H1 (cell line): ENCODE results near the gene DSC3. TPM values are rescaled to one million over a fixed set of nuclear protein-coding genes. Genes with fewer than 3 reads are reported as not detected.

Experiments used
- CTCF ChIA-PET: fragments of 300-600 bp; sonication (Branson Sonifier 250); formaldehyde crosslinking; loops from one replicate; lab custom pipeline; 2021; ENCODE audit not compliant: partially characterized antibody; lab: Charles Lee
- POLR2A ChIA-PET: fragments of 300-600 bp; sonication (Branson Sonifier 250); formaldehyde crosslinking; loops from one replicate; lab custom pipeline; 2021; ENCODE audit warnings: inconsistent platforms; ENCODE audit not compliant: partially characterized antibody; lab: Charles Lee
- DNase-seq, 2 experiments: peaks; one replicate each; pipeline versions ENCODE4 v3.0.0 to v3.0.0-alpha.2; 2010 to 2022; ENCODE audit warnings: low spot score in 2 of 2, low read depth in 1 of 2, mixed read lengths in 1 of 2
- FAIRE-seq: peaks from 2 replicates; lab custom pipeline; 2011; peaks lifted over from hg19 to GRCh38; lab: Jason Lieb, UNC
- H2AFZ ChIP-seq: 2 replicates; pipeline ENCODE4 v1.8.1; 2012; ENCODE audit warnings: low read length, inconsistent platforms
- H2AK5ac ChIP-seq: 2 replicates; pipeline ENCODE4 v1.6.1; 2013; ENCODE audit warnings: low read depth, low read length
- H2BK120ac ChIP-seq: replicated peaks from 2 replicates; pipeline ENCODE3; 2013; ENCODE audit warnings: low read depth, low read length, inconsistent platforms
- H2BK12ac ChIP-seq: 2 replicates; pipeline ENCODE4 v1.6.1; 2013; ENCODE audit warnings: low read depth, low read length
- H2BK15ac ChIP-seq: 2 replicates; pipeline ENCODE4 v1.6.1; 2013; ENCODE audit warnings: low read length
- H2BK20ac ChIP-seq: 2 replicates; pipeline ENCODE4 v1.6.1; 2013; ENCODE audit warnings: low read length
- H2BK5ac ChIP-seq: 2 replicates; pipeline ENCODE4 v1.6.1; 2013; ENCODE audit warnings: low read depth, low read length
- H3K14ac ChIP-seq: 2 replicates; pipeline ENCODE4 v1.6.1; 2013; ENCODE audit warnings: inconsistent platforms; ENCODE audit not compliant: insufficient read length
- H3K18ac ChIP-seq: 2 replicates; pipeline ENCODE4 v1.6.1; 2013; ENCODE audit warnings: low read length; ENCODE audit errors: extremely low read depth
- H3K23ac ChIP-seq: 2 replicates; pipeline ENCODE4 v1.6.1; 2013; ENCODE audit warnings: inconsistent platforms; ENCODE audit not compliant: insufficient read length
- H3K23me2 ChIP-seq: 2 replicates; pipeline ENCODE4 v1.6.1; 2013; ENCODE audit warnings: low read depth, low read length
- H3K27ac ChIP-seq: 2 replicates; pipeline ENCODE4 v1.6.1; 2011; ENCODE audit warnings: low read depth, low read length, inconsistent platforms
- H3K27me3 ChIP-seq, 4 experiments: replicated peaks in 1 of 4; 1 replicate in 1 of 4; 2 replicates in 3 of 4; pipeline versions ENCODE4 v1.6.1 to v1.8.1; 2011 to 2013; ENCODE audit warnings: low read length in 3 of 4, mild to moderate bottlenecking in 3 of 4, inconsistent platforms in 2 of 4, mixed read lengths in 2 of 4, moderate library complexity in 1 of 4; ENCODE audit not compliant: control insufficient read depth in 3 of 4, insufficient read depth in 3 of 4; ENCODE audit errors: extremely low read depth in 1 of 4
- H3K36me3 ChIP-seq, 4 experiments: 2 replicates each; pipeline versions ENCODE4 v1.6.1 to v1.8.1; 2011 to 2013; ENCODE audit warnings: mild to moderate bottlenecking in 4 of 4, low read length in 3 of 4, moderate library complexity in 2 of 4, control low read depth in 1 of 4, inconsistent platforms in 1 of 4; ENCODE audit not compliant: insufficient read depth in 4 of 4, control insufficient read depth in 2 of 4
- H3K4ac ChIP-seq: replicated peaks from 2 replicates; pipeline ENCODE3; 2013; ENCODE audit warnings: low read length, low read depth, mixed read lengths, inconsistent platforms; ENCODE audit not compliant: insufficient read length
- H3K4me1 ChIP-seq, 4 experiments: replicated peaks in 1 of 4; 1 replicate in 1 of 4; 2 replicates in 3 of 4; pipeline versions ENCODE4 v1.6.1 to v1.8.1; 2011 to 2013; ENCODE audit warnings: low read length in 3 of 4, inconsistent platforms in 2 of 4, mixed read lengths in 1 of 4; ENCODE audit not compliant: insufficient read depth in 4 of 4, control insufficient read depth in 3 of 4
- H3K4me2 ChIP-seq, 2 experiments: 2 replicates each; pipeline versions ENCODE4 v1.6.1 to v1.8.1; 2011 to 2013; ENCODE audit warnings: low read depth in 2 of 2, low read length in 2 of 2, control low read depth in 1 of 2, inconsistent platforms in 1 of 2, mild to moderate bottlenecking in 1 of 2; ENCODE audit not compliant: insufficient read depth in 1 of 2
- H3K4me3 ChIP-seq, 4 experiments: fragments of 200-600, 300-600 bp in 1 of 4; sonication (generic), shearing (Covaris generic), sonication (Bioruptor Twin) in 1 of 4; 2 replicates each; pipeline versions ENCODE4 v1.5.1 to v1.8.1; 2011 to 2016; ENCODE audit warnings: low read length in 4 of 4, low read depth in 3 of 4, control low read depth in 2 of 4, inconsistent platforms in 2 of 4, mild to moderate bottlenecking in 2 of 4, mixed read lengths in 1 of 4, moderate library complexity in 1 of 4; ENCODE audit not compliant: insufficient read depth in 2 of 4; ENCODE audit errors: extremely low read depth in 1 of 4
- H3K56ac ChIP-seq: replicated peaks from 2 replicates; pipeline ENCODE3; 2013; ENCODE audit warnings: low read depth, mild to moderate bottlenecking, mixed read lengths, low read length, inconsistent platforms; ENCODE audit not compliant: insufficient read length
- H3K79me1 ChIP-seq: 2 replicates; pipeline ENCODE4 v1.6.1; 2013; ENCODE audit warnings: low read depth, low read length, control low read depth
- H3K79me2 ChIP-seq, 2 experiments: 2 replicates each; pipeline versions ENCODE4 v1.6.1 to v1.8.1; 2012 to 2013; ENCODE audit warnings: low read length in 2 of 2, mild to moderate bottlenecking in 2 of 2, inconsistent platforms in 1 of 2; ENCODE audit not compliant: insufficient read depth in 2 of 2, control insufficient read depth in 1 of 2
- H3K9ac ChIP-seq, 4 experiments: replicated peaks in 1 of 4; 1 replicate in 1 of 4; 2 replicates in 3 of 4; pipeline versions ENCODE4 v1.6.1 to v1.8.1; 2011 to 2013; ENCODE audit warnings: low read depth in 3 of 4, low read length in 3 of 4, control low read depth in 2 of 4, mild to moderate bottlenecking in 2 of 4, moderate library complexity in 2 of 4, inconsistent platforms in 1 of 4; ENCODE audit errors: extremely low read depth in 1 of 4
- H3K9me3 ChIP-seq, 2 experiments: 2 replicates each; pipeline versions ENCODE4 v1.6.1 to v1.8.1; 2012 to 2013; ENCODE audit warnings: mild to moderate bottlenecking in 2 of 2, moderate library complexity in 2 of 2, control low read depth in 1 of 2, inconsistent platforms in 1 of 2, low read depth in 1 of 2, low read length in 1 of 2, mixed read lengths in 1 of 2; ENCODE audit not compliant: insufficient read depth in 2 of 2
- H4K20me1 ChIP-seq, 2 experiments: replicated peaks in 1 of 2; 2 replicates each; pipeline versions ENCODE3 to v1.8.1; 2011 to 2013; ENCODE audit warnings: inconsistent platforms in 2 of 2, low read length in 2 of 2, mild to moderate bottlenecking in 1 of 2; ENCODE audit not compliant: insufficient read depth in 2 of 2, control insufficient read depth in 1 of 2
- H4K5ac ChIP-seq: 2 replicates; pipeline ENCODE4 v1.6.1; 2013; ENCODE audit warnings: low read length, low read depth, mixed read lengths, inconsistent platforms; ENCODE audit not compliant: insufficient read length
- H4K8ac ChIP-seq: 2 replicates; pipeline ENCODE4 v1.8.0; 2013; ENCODE audit warnings: mild to moderate bottlenecking, moderate library complexity, low read length, inconsistent platforms; ENCODE audit not compliant: insufficient read depth; ENCODE audit errors: extremely low read depth
- H4K91ac ChIP-seq: replicated peaks from 2 replicates; pipeline ENCODE3; 2013; ENCODE audit warnings: low read length, mixed read lengths, inconsistent platforms; ENCODE audit not compliant: insufficient read length
- BACH1 ChIP-seq: IDR thresholded peaks from 2 replicates; pipeline ENCODE4 v1.6.1; 2012; ENCODE audit warnings: low read length, improper control_type of control experiment
- CBX5 ChIP-seq: fragments of 300-800, 300-1000 bp; sonication (generic); IDR thresholded peaks from 2 replicates; pipeline ENCODE4 v1.7.1; 2016; ENCODE audit warnings: antibody characterized with exemption, low read length, low read depth
- PHF8 ChIP-seq: fragments of 200-600 bp; sonication (generic); conservative IDR thresholded peaks from 2 replicates; pipeline ENCODE4 v1.7.1; 2012; ENCODE audit warnings: low read depth, mild to moderate bottlenecking, inconsistent platforms, low read length, moderate library complexity
- WGBS, 2 experiments: shearing (Covaris generic) in 1 of 2; methylation state at CpG; one replicate each; pipeline versions ENCODE4 v1.1.6 to v1.1.7; 2013 to 2015; ENCODE audit warnings: low lambda C conversion rate in 2 of 2, mixed read lengths in 2 of 2, inconsistent platforms in 1 of 2, low coverage in 1 of 2, missing lambda C conversion rate in 1 of 2; ENCODE audit not compliant: insufficient replicate concordance in 2 of 2, insufficient coverage in 1 of 2, insufficient read length in 1 of 2; ENCODE audit errors: extremely low coverage in 1 of 2, missing lambda C conversion rate in 1 of 2; 5-methylcytosine and 5-hydroxymethylcytosine counted together
- polyA plus RNA-seq, 7 experiments: library from polyadenylated mRNA; depleted of rRNA in 3 of 7; stranded (reverse) in 5 of 7; unstranded in 2 of 7; fragments of >200 nt in 5 of 7; fragments of 200-250 nt in 2 of 7; gene quantifications; 1 replicate in 5 of 7; 2 replicates in 1 of 7; 4 replicates in 1 of 7; pipeline versions ENCODE4 v1.2.1 to v1.2.3, GENCODE V29; 2011 to 2013; ENCODE audit warnings: missing spikeins in 2 of 7, mixed read lengths in 2 of 7
- total RNA-seq: library from RNA; stranded (reverse); fragmentation: NEBNext Ultra II Directional; extraction: Animal tissue kit (Norgen Biotek cat#: 25700); gene quantifications from 2 replicates; pipeline ENCODE4 v1.2.1, GENCODE V29; 2021
- TF ChIP-seq, protein P1 (sequence below): IDR thresholded peaks from 2 replicates; pipeline ENCODE4 v1.6.1; 2012; ENCODE audit warnings: inconsistent platforms

Gene DSC3
- total and polyA plus RNA-seq, 2 of the 8 experiments (the other 6 are each of a cell fraction or from before 2014, with no cell fraction given), result 0.70 to 3.7 TPM

DNA sequence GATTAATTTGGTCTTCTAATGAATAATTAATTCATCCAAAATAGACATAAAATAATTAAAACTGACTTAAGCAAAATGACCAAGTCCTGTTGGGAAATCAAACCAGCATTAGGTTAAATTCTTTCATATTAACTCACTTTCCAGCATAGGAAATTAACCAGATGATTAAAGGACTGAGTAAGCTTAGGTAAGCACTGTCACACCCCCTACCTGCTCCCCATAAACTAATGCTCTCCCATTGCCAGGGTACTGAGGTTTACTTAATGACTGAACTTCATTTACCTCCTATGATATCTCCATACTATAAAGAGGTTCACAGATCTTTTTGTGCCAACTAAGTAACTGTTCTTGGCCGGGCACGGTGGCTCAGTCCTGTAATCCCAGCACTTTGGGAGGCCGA, 46.0 kb upstream of the DSC3 start:
- no peaks in the 10 kb centered on the region for H3K27me3 ChIP-seq
- H3K23ac ChIP-seq, result no peak overlapping the region
- no peaks in the 10 kb centered on the region for H3K9me3 ChIP-seq
- H2AFZ ChIP-seq, result no peak overlapping the region
- ChIA-PET CTCF (no interaction called here), POLR2A (no interaction called here)
- H2AK5ac ChIP-seq, result no peak overlapping the region
- no peak overlapping the region for H2BK120ac ChIP-seq
- no peaks in the 10 kb centered on the region for H3K4me1 ChIP-seq
- H2BK5ac ChIP-seq, result no peak overlapping the region
- no peaks in the 10 kb centered on the region for H3K79me1 ChIP-seq
- TF ChIP-seq, protein P1, sequence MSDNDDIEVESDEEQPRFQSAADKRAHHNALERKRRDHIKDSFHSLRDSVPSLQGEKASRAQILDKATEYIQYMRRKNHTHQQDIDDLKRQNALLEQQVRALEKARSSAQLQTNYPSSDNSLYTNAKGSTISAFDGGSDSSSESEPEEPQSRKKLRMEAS, result no peak
- no peak for TF ChIP-seq PHF8
- TF ChIP-seq CBX5, result no peak
- TF ChIP-seq BACH1, result no peak
- FAIRE-seq (no peak), DNase-seq (no peak)
- H3K56ac ChIP-seq, result no peak overlapping the region
- no peak overlapping the region for H2BK15ac ChIP-seq
- no peak overlapping the region for H3K4me3 ChIP-seq
- no peak overlapping the region for H3K4me2 ChIP-seq
- H4K8ac ChIP-seq, result no peak overlapping the region
- H2BK12ac ChIP-seq, result no peak overlapping the region
- H3K23me2 ChIP-seq, result no peaks in the 10 kb centered on the region
- H4K5ac ChIP-seq, result no peak overlapping the region
- H3K36me3 ChIP-seq, result peaks cover 5 to 67% (median 33%) of the 10 kb centered on the region in 4 experiments
- H3K9ac ChIP-seq, result no peak overlapping the region
- 93% methylated on average over 3 of the region's 3 CpGs; no CpG with 5 or more reads in 1 of the 2 experiments for WGBS, 2 experiments
- H2BK20ac ChIP-seq, result no peak overlapping the region
- H3K14ac ChIP-seq, result no peak overlapping the region
- H4K20me1 ChIP-seq, result peaks cover 0 to 1% of the 10 kb centered on the region in 2 experiments
- no peak overlapping the region for H4K91ac ChIP-seq
- H3K4ac ChIP-seq, result no peak overlapping the region
- H3K79me2 ChIP-seq, result peaks cover 0 to 4% of the 10 kb centered on the region in 2 experiments; a peak in 1 of 4 replicates
- H3K27ac ChIP-seq, result no peak overlapping the region
- H3K18ac ChIP-seq, result no peak overlapping the region
